Testis (tissue), 3 donors: ENCODE results near the gene UNC119. TPM values are rescaled to one million over a fixed set of nuclear protein-coding genes. Genes with fewer than 3 reads are reported as not detected.

ENCODE experiments used
- DNase-seq: peaks from one replicate; pipeline ENCODE4 v3.0.0-alpha.2; 2019
- H3K27ac ChIP-seq, 2 donors: fragments of 200-600 bp; sonication (generic); one replicate each; pipeline ENCODE4 v1.5.1; 2019
- H3K27me3 ChIP-seq: fragments of 200-600 bp; sonication (generic); one replicate; pipeline ENCODE4 v1.5.1; 2019
- H3K36me3 ChIP-seq: fragments of 200-600 bp; sonication (generic); one replicate; pipeline ENCODE4 v1.5.1; 2017; ENCODE audit warnings: low read depth; ENCODE audit errors: missing control alignments
- H3K4me1 ChIP-seq: fragments of 200-600 bp; sonication (generic); one replicate; pipeline ENCODE4 v1.5.1; 2019
- H3K4me3 ChIP-seq, 2 donors: fragments of 200-600 bp; sonication (generic); one replicate each; pipeline ENCODE4 v1.5.1; 2017 to 2019
- H3K9me3 ChIP-seq: fragments of 200-600 bp; sonication (generic); one replicate; pipeline ENCODE4 v1.5.1; 2017
- POLR2A ChIP-seq: fragments of 450-650 bp; IDR thresholded peaks from one replicate; pipeline ENCODE4 v1.6.1; 2017; ENCODE audit warnings: antibody characterized with exemption, mild to moderate bottlenecking, moderate library complexity
- WGBS, 2 donors: methylation state at CpG; one replicate each; pipeline ENCODE4 v1.1.5; 2018; 5-methylcytosine and 5-hydroxymethylcytosine counted together
- intact Hi-C: fragments of 100-400 bp; cut with DNase I; formaldehyde crosslinking; loops from one replicate; pipeline ENCODE4 v1.15.1; 2023; ENCODE audit warnings: low total_unique reads
- polyA plus RNA-seq: library from polyadenylated mRNA; stranded (reverse); fragments of 350-450 nt; fragmentation: Illumina TruSeq; extraction: RNeasy Lipid Tissue Mini Kit (QIAGEN cat#74804); gene quantifications from one replicate; pipeline ENCODE4 v1.2.3, GENCODE V29; 2014; ENCODE audit warnings: low read depth, low replicate concordance; ENCODE audit not compliant: insufficient read depth
- total RNA-seq, 2 donors: library from RNA; depleted of rRNA; stranded (reverse); fragments of >200 nt; gene quantifications; one replicate each; pipeline ENCODE4 v1.2.3, GENCODE V29; 2016
- TF ChIP-seq, protein P1 (sequence below), 3 experiments: fragments of 450-650 bp in 2 of 3; fragments of 200-600 bp in 1 of 3; sonication (generic) in 1 of 3; IDR thresholded peaks; one replicate each; pipeline ENCODE4 v1.5.1; 2016 to 2019; ENCODE audit warnings: antibody characterized with exemption in 3 of 3, mild to moderate bottlenecking in 2 of 3, moderate library complexity in 1 of 3

Gene UNC119
- total and polyA plus RNA-seq, 3 donors from 2014 or later: 94.9 to 180 (median 175) TPM

- Histone ChIP-seq H3K9me3 (no peaks in the 10 kb centered on the region), H3K4me1 (peaks cover 17% of the 10 kb centered on the region), H3K36me3 (no peaks in the 10 kb centered on the region), H3K4me3 (no peak overlapping the region), H3K27me3 (no peaks in the 10 kb centered on the region), H3K27ac (no peak overlapping the region)
- TF ChIP-seq, protein P1, sequence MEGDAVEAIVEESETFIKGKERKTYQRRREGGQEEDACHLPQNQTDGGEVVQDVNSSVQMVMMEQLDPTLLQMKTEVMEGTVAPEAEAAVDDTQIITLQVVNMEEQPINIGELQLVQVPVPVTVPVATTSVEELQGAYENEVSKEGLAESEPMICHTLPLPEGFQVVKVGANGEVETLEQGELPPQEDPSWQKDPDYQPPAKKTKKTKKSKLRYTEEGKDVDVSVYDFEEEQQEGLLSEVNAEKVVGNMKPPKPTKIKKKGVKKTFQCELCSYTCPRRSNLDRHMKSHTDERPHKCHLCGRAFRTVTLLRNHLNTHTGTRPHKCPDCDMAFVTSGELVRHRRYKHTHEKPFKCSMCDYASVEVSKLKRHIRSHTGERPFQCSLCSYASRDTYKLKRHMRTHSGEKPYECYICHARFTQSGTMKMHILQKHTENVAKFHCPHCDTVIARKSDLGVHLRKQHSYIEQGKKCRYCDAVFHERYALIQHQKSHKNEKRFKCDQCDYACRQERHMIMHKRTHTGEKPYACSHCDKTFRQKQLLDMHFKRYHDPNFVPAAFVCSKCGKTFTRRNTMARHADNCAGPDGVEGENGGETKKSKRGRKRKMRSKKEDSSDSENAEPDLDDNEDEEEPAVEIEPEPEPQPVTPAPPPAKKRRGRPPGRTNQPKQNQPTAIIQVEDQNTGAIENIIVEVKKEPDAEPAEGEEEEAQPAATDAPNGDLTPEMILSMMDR (IDR thresholded peaks at IDR 0.05): no peak
- no peak for TF ChIP-seq POLR2A
- intact Hi-C loops: no loop called here
- no peak for DNase-seq
- WGBS, 2 donors: 72 to 88% methylated on average over 3 of the region's 3 CpGs
Observed at GRCh38 chr17:28549236-28550132, 2.9 kb downstream of the UNC119 start.

GRCh38 chr17:28548417-28549130, 3.9 kb downstream of the UNC119 start:
- Histone ChIP-seq H3K27me3 (no peaks in the 10 kb centered on the region), H3K9me3 (no peaks in the 10 kb centered on the region), H3K4me1 (peaks cover 17% of the 10 kb centered on the region), H3K27ac (no peak overlapping the region), H3K4me3 (no peak overlapping the region), H3K36me3 (no peaks in the 10 kb centered on the region)
- intact Hi-C loops: no loop called here
- WGBS, 2 donors: 88 to 92% methylated on average over 5 to 6 of the region's 6 CpGs
- TF ChIP-seq, protein P1 (IDR thresholded peaks at IDR 0.05): no peak
- TF ChIP-seq POLR2A: no peak
- no peak for DNase-seq

DNA sequence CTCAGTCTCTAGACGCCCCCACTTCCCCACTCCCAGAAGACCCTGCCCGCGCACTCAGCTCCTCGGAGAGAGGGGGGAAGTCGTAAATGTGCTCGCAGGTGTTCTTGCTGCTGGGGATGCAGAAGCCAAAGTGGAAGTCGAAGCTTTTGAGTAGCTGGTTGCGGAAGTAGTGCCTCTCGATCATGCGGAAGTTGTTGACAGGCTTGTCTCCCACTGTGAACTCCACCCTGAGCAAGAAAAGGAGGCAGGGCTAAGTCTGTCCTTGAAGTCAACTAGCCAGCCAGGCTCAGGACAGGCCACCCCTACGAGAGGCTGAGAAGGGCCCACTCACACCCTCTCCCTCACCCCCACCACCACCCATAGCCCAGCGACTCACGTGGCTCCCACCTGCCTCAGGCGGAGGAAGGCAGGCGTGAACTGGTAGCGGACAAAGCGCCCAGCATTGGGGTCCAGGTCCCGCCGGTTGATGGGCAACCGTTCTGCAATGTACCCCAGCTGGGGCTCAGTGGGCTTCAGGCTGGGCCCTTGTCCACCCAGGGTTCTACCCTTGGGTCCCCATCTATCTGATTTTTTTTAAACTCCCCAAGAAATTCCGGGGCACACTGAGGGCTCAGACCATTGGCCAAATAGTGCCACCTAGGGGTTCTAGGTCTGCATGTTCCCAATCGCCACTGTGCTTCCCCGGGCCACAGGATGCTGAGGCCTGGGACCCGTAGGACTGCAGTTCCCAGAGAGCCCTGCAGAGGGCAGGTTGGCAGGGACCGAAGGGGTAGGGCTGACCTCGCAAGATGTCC, 4.6 kb downstream of the UNC119 start:
- H3K9me3 ChIP-seq: no peaks in the 10 kb centered on the region
- H3K4me1 ChIP-seq: peaks cover 15% of the 10 kb centered on the region
- intact Hi-C loops: no loop called here
- no peak overlapping the region for H3K27ac ChIP-seq
- peak; percentile 82 for DNase-seq
- TF ChIP-seq POLR2A: no peak
- TF ChIP-seq, protein P1 (IDR thresholded peaks at IDR 0.05): peak; percentile 80 to 85 (median 84)
- H3K36me3 ChIP-seq: no peaks in the 10 kb centered on the region
- no peak overlapping the region for H3K4me3 ChIP-seq
- WGBS, 2 donors: 68 to 84% methylated on average over 24 to 26 of the region's 26 CpGs
- no peaks in the 10 kb centered on the region for H3K27me3 ChIP-seq

DNA sequence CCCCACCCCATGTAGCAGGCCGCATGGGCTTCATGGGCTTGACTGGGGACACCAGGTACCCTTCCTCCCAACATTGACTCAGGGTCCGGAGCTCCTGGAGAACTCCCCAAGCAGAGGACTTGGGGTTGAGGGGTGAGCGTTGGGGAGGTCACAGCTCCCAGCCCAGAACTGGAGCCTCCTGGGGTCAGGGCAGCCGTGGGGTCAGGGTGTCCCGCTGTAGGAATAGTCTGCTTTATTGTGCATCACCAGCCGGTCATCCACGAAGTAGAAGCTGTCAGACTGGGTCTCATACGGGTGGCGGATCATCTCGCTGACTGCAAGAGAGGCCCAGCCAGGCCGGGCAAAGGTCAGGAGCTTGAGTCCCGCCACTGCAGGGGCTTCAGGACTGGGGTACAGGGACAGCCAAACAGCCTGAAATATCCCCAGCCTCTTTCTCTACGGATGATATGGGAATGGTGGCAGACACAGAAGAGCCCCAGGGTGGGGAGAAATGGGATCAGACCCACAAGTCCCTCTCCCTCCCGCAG, 5.3 kb downstream of the UNC119 start:
- no peak overlapping the region for H3K27ac ChIP-seq
- H3K4me1 ChIP-seq: peaks cover 12% of the 10 kb centered on the region
- H3K36me3 ChIP-seq: no peaks in the 10 kb centered on the region
- DNase-seq: no peak
- intact Hi-C loops: no loop called here
- TF ChIP-seq, protein P1 (IDR thresholded peaks at IDR 0.05): no peak
- no peak for TF ChIP-seq POLR2A
- no peak overlapping the region for H3K4me3 ChIP-seq
- no peaks in the 10 kb centered on the region for H3K9me3 ChIP-seq
- WGBS, 2 donors: 89 to 96% methylated on average over 4 to 14 of the region's 14 CpGs
- H3K27me3 ChIP-seq: no peaks in the 10 kb centered on the region
